D721Med (cell line): ENCODE measurements around the gene HAUS6.
"Not testable (repeated sequence)": the region's sequence is repeated elsewhere in the genome, so short reads cannot be mapped to it uniquely, and the experiment has no call there.

Source experiments
- DNase-seq: peaks from one replicate; pipeline ENCODE4 v3.0.0; 2011; ENCODE audit warnings: low spot score; ENCODE audit not compliant: insufficient read length
- FAIRE-seq: peaks from 2 replicates; lab custom pipeline; 2011; peaks lifted over from hg19 to GRCh38; lab: Jason Lieb, UNC
- CTCF ChIP-seq: IDR thresholded peaks from 2 replicates; pipeline ENCODE4 v1.5.1; 2012; ENCODE audit warnings: mild to moderate bottlenecking, control low read depth; ENCODE audit not compliant: insufficient read depth; ENCODE audit errors: missing control alignments

The HAUS6 gene

GRCh38 chr9:19101203-19101602 is 1.5 kb downstream of the HAUS6 start:
- no peak for DNase-seq
- no peak for FAIRE-seq
- TF ChIP-seq CTCF = no peak

GRCh38 chr9:19097431-19097830 is 5.3 kb downstream of the HAUS6 start:
- not testable (repeated sequence) for DNase-seq, FAIRE-seq

- DNase-seq (no peak), FAIRE-seq (no peak)
- no peak for TF ChIP-seq CTCF
These were observed 15.4 kb downstream of the HAUS6 start for GRCh38 chr9:19087106-19088000.

- FAIRE-seq (no peak), DNase-seq (no peak)
- TF ChIP-seq CTCF = peak; percentile 36
These were observed 17.4 kb downstream of the HAUS6 start for GRCh38 chr9:19085295-19085694.

GRCh38 chr9:19074836-19075235 is 27.9 kb downstream of the HAUS6 start:
- FAIRE-seq = no peak
- DNase-seq = no peak

GRCh38 chr9:19074229-19074628 is 28.5 kb downstream of the HAUS6 start:
- DNase-seq = no peak
- no peak for TF ChIP-seq CTCF
- no peak for FAIRE-seq

More at GRCh38 chr9:19074836-19075235, 27.9 kb downstream of the HAUS6 start:
- TF ChIP-seq CTCF = no peak

- no peak for FAIRE-seq
- no peak for TF ChIP-seq CTCF
- DNase-seq = no peak
These were observed 45.7 kb downstream of the HAUS6 start for GRCh38 chr9:19057033-19057432.
